GM18870 (cell line): ENCODE data around the gene F8A2.
A peak's percentile ranks its signal among the peaks of the same experiment; 100 is the strongest.
"Not testable (repeated sequence)": the region's sequence is repeated elsewhere in the genome, so short reads cannot be mapped to it uniquely, and the experiment has no call there.

Experiments
- ATAC-seq: cut with Tn5 transposase; IDR thresholded peaks from one replicate; pipeline ENCODE4 v1.9.1; 2021; ENCODE audit warnings: moderate library complexity; ENCODE audit not compliant: unreplicated experiment

F8A2 gene

DNA sequence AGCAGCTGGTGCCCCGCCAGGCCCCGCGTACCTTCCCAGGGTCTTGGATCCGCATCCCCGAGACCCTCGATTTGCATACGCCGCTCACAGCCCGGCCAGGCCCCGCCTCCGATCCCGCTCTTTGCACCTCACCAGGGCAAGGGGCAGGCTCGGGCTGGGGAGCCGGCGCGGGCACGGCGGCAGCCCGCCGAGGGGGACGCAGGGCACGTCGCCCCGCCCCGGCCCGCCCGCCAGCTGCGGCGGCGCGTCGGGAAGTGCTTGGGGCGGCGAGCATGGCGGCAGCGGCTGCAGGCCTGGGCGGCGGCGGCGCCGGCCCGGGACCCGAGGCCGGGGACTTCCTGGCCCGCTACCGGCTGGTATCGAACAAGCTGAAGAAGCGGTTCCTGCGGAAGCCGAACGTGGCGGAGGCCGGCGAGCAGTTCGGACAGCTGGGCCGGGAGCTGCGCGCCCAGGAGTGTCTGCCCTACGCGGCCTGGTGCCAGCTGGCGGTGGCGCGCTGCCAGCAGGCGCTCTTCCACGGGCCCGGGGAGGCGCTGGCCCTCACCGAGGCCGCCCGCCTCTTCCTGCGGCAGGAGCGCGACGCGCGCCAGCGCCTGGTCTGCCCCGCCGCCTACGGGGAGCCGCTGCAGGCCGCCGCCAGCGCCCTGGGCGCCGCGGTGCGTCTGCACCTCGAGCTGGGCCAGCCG lies at the start of gene F8A2:
TSS of gene F8A2 (plus strand) at position 253 of the 686 bp plus-strand sequence. CDS start at position 273, 20 bp downstream.
- ATAC-seq = peak; percentile 65

DNA sequence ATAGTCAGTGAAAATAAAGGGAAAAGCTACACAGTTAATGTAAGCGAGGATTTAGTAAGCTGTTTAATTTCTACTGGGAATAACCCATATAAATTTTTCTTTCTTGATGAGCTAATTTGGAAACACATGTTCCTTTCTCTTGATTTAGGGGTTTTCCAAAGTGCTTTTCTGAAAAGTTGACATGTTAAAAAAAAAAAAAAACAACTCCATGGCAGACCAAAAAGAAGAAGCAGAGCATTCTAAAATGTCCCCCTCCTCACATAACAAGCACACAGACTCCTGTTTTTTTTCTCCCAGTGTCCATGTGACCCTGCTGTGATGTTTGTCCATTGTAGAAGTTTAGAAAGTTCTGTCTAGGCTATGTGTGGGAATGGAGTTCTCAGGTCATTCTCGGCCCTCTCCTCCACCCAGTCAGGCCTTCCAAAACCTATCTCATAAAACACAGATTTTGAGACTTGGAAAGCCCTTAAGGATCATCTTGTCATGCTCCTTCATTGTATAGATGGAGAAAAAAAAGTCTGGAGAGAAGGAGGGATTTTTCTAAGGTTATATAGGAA lies 48.3 kb upstream of the F8A2 start:
- no peak for ATAC-seq

DNA sequence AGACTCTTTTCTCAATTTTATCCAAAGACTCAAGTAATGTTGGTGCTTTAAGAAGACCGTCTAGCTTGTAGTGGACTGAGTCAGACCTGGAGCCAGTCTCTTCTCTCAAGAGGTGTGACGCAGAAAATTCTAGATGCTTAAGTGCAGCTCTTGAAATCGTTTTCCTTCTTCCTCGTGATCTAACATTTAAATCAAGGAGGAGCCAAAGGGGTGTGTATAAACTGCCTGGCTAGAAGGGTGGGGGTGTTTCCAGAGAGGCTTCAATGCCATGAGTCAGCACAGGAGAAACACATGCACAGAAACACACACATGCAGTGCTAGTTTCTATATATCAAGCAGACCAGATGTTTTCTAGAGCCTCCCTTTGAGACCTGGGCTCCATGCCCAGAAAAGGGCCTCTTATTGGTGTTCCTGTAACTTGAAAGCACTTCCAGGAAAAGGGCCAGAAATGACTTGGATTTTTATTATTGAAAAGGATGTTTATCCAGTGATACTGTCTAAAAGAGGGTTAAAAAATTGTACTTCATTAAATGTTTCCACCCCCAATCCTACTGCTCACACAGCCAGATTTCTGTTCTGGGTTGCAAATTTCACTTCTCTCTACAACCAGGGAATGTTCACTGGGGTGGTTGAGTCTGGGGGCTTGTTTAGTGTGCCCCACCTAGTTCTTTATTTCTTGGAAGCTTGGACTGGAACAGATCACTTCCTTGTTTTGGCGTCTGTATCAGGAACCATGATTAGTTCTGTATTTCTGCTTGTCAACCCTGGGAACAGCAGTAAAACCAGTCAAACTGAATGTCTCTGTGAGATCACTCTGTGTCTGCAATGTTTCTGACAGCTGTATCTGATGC lies 47.2 kb upstream of the F8A2 start, which contains the start of gene CLIC2:
TSS of gene CLIC2 (minus strand) at position 129 of the 851 bp plus-strand sequence. CDS start 187 bp downstream, outside the sequence.
- peak; percentile 66 for ATAC-seq

DNA sequence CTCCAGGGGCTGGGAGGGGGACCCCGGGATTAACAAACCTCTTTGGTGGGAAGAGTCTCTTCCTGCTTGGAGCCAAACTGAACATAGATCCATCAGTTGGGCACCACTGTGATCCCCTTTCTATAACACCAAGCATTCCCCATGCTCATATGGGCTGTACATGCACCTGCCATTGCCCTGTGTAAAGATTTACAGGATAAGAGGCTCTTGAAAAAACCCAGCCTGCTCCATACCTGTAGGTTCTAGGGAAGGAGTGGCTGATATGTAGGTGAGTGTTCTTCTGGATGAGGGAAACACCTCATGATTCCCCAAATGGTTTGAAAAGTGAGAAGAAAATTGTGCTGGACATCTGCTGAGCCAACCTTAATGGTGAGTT lies 46.6 kb upstream of the F8A2 start:
- not testable (repeated sequence) for ATAC-seq

DNA sequence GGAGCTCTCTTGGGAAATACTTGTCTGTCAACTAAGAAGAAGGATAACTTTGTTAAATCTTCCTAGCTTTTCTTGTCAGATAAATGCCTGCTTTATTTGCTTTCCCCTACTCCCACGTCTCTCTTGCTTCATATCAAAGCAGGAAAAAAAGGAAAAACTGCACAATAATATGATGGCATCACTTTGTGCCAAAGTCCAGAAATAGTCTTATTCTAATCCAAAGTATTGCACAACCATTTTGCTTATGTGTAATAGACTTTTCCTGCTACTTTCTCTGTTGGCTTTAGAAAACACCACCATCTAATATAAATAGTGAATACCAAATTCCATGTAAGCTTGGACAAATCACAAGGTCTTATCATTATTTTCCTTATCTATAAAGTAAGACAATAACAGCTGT lies 36.2 kb upstream of the F8A2 start:
- ATAC-seq = not testable (repeated sequence)

DNA sequence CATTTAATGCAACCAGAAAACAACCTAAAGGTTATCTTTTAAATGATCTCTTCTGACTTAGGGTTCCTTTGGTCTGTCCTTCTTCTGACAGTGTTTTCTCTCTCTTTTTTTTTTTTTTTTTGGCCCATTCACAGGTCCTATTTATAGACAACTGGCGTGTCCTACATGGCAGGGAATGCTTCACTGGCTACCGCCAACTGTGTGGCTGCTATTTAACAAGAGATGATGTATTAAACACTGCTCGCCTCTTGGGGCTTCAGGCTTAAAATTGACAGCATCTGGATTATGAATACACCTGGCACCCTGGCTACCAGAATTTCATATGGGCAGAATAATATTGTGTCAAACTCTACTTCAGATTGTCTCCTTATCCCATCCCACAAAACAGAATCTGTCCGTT lies 32.4 kb upstream of the F8A2 start:
- ATAC-seq = not testable (repeated sequence)

DNA sequence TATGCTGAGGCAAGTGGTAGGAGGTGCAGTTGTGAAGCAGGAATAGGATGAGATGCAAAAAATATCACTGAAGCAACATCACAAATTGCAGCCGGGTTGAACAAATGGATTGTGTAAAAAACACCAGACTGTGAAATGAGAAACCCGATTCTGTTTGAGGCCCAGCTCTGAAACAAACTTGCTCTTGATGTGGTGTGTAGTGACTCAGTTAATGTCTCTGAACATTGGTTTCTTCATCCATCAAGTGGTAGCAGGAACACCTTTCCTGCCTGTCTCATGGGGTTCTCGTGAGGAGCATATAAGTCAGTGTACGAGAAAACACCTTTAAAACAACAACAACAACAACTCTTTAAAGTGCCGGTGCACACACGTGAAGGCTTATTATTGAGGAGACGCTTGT lies 18.2 kb upstream of the F8A2 start:
- not testable (repeated sequence) for ATAC-seq

DNA sequence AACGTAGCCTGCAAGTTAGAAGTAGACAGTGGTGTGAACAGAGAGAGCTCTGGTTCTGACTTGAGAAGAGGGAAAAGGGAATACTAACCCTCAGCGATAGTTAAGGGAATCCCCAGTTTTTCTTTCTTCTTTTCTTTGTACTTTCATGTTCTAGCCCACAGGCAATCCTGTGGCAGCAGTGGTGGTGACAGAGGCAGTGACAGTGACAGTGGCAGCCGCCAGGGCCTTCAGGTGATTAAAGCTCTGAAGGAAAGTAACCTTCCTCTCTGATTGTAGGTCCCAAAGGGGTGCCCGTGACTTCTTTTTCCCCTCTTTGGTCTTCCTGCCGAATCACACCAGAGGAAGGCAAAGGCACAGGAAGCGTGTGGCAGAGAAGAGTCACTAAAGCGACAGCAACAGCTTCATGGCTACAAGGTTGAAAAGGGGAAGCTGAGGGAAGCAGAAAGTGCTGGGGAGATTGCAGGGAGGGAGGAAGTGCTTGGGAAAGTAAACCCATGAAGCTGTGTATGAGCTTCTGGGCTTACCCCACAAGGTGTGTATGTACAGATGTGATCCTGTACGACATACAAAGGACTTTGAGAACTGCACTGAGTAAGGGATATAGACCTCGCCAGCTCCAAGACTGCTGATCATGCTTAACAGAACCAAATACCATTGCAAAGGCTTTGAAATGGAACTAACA lies 8.0 kb upstream of the F8A2 start:
- ATAC-seq = peak; percentile 52

DNA sequence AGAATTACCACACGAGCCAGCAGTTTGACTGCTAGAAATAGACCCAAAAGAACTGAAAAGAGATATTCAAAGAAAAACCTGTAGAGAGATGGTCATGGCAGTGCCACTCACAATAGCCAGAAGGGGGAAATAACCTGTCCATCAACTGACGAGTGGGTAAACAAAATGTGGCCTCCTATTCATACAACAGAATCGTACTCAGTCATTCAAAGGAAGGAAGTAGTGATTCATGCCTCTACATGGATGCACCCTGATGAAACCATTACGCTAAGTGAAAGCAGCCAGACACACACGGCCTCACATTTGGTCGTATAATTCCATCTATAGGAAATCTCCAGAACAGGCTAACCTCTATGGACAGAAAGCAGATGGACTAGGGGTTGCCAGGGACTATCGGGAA lies 2.1 kb upstream of the F8A2 start:
- ATAC-seq = not testable (repeated sequence)

DNA sequence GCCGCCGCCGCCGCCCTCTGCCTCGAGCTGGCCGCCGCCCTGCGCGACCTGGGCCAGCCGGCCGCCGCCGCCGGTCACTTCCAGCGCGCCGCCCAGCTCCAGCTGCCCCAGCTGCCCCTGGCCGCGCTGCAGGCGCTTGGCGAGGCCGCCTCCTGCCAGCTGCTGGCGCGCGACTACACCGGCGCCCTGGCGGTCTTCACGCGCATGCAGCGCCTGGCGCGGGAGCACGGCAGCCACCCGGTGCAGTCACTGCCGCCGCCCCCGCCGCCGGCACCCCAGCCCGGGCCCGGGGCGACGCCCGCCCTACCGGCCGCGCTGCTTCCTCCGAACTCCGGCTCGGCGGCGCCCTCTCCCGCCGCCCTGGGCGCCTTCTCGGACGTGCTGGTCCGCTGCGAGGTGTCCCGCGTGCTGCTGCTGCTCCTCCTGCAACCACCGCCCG lies 653 bp downstream of the F8A2 start:
- ATAC-seq = not testable (repeated sequence)

DNA sequence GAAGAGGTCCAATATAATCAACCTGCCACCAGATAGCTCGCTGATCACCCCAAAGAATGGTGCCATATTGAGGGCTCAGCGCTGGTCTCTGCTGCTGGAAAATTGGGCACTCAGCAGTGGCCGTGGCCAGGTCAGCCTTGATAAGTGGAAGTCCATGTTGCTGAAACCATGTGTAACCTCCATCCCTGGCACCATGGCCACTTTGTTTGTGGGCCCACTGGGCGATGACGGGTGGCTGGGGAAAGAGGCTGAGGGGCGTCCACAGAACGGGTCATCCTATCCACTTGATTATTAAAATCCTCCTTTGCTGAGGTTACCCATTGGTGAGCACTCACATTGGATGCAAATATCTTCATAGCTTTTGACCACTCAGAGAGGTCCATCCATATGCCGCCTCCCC lies 7.7 kb downstream of the F8A2 start:
- ATAC-seq = no peak

DNA sequence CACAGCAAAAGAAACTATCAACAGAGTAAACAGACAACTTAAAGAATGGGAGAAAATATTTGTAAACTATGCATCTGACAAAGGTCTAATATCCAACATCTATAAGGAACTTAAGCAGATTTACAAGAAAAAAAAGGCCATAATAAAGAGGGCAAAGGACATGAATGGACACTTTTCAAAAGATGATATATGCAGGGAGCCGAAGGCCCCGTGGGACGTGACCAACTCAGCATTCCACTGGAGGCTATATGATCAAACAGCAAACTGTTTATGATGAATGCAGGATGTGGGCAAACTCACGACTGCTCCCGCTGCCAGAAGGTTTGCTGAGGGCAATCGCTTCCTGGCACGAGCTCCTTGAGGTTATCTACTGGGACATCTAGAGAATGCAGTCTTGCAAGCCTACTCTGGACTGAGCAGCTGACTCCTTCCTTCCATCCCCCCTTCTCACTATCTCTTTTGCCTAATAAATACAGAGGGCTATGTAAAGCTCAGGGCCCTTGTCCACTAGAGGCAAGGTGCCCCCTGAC lies 12.9 kb downstream of the F8A2 start:
- ATAC-seq = not testable (repeated sequence)

DNA sequence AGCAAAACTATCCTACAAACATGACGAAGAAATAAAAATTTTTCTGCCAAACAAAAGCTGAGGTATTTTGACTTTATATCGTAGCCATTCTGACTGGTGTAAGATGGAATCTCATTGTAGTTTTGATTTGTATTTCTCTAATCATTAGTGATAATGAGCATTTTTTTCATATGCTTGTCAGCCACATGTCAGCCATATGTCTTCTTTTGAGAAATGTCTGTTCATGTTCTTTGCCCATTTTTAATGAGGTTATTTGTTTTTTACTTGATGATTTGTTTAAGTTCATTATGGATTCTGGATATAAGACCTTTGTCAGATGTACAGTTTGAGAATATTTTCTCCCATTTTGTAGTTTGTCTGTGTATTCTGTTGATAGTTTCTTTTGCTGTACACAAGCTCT lies 24.5 kb downstream of the F8A2 start:
- no peak for ATAC-seq

DNA sequence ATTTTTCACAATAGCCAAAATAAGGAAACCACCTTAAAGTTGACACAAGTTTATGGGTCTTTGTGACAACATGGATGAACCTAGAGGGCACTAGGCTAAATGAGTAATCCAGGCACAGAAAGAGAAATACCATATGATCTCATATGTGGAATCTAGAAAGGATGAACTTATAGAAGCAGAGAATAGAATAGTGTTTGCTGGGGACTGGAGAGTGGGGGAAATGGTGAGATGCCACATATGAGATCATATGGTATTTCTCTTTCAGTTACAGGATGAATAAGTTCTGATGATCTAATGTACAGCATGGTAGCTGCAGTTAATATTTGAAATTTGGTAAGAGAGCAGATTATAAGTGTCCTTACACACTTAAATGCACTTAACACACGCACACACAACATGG lies 35.9 kb downstream of the F8A2 start:
- ATAC-seq = no peak
